ENCODE measurements around the gene BCS1L.

Gene BCS1L

DNA sequence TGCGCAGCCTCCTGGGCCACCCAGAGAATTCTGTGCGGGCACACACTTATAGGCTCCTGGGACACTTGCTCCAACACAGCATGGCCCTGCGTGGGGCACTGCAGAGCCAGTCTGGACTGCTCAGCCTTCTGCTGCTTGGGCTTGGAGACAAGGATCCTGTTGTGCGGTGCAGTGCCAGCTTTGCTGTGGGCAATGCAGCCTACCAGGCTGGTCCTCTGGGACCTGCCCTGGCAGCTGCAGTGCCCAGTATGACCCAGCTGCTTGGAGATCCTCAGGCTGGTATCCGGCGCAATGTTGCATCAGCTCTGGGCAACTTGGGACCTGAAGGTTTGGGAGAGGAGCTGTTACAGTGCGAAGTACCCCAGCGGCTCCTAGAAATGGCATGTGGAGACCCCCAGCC, 39.4 kb downstream of the BCS1L start:
- no peaks in the 10 kb centered on the region for H3K36me3 ChIP-seq (ENCODE audit: control insufficient read depth, insufficient read depth, low read length)
- TF ChIP-seq, protein P1, sequence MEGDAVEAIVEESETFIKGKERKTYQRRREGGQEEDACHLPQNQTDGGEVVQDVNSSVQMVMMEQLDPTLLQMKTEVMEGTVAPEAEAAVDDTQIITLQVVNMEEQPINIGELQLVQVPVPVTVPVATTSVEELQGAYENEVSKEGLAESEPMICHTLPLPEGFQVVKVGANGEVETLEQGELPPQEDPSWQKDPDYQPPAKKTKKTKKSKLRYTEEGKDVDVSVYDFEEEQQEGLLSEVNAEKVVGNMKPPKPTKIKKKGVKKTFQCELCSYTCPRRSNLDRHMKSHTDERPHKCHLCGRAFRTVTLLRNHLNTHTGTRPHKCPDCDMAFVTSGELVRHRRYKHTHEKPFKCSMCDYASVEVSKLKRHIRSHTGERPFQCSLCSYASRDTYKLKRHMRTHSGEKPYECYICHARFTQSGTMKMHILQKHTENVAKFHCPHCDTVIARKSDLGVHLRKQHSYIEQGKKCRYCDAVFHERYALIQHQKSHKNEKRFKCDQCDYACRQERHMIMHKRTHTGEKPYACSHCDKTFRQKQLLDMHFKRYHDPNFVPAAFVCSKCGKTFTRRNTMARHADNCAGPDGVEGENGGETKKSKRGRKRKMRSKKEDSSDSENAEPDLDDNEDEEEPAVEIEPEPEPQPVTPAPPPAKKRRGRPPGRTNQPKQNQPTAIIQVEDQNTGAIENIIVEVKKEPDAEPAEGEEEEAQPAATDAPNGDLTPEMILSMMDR (IDR thresholded peaks at IDR 0.05): no peak

DNA sequence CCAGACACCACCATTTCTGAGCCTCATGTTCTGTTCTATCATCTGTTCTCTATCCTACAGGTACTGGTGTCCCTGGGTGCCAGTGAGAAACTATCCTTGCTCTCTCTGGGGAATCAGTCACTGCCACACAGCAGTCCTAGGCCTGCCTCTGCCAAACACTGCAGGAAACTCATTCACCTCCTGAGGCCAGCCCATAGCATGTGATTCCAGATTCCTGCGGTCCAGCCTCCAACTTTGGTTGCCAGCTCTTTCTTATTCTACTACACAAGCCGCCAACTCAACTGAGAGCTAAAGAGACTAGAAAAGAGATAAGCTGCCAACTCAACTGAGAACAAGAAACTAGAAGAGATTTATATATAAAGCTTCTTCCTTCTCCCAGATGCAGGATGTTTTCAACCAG, 42.3 kb downstream of the BCS1L start:
- no peaks in the 10 kb centered on the region for H3K4me1 ChIP-seq
- H3K27me3 ChIP-seq (ENCODE audit: control insufficient read depth, insufficient read depth, low read length): no peaks in the 10 kb centered on the region
- no peaks in the 10 kb centered on the region for H3K9me3 ChIP-seq (ENCODE audit: control insufficient read depth, low read length)
- no peak overlapping the region for H2AFZ ChIP-seq
- H3K79me2 ChIP-seq: no peaks in the 10 kb centered on the region
- H3K4me3 ChIP-seq (ENCODE audit: low read depth, low read length): no peak overlapping the region
- no peak overlapping the region for H3K27ac ChIP-seq
- no peak overlapping the region for H3K4me2 ChIP-seq (ENCODE audit: low read length)
- H3K9ac ChIP-seq: no peak overlapping the region
- TF ChIP-seq, protein P1 (IDR thresholded peaks at IDR 0.05): no peak
- H3K36me3 ChIP-seq (ENCODE audit: control insufficient read depth, insufficient read depth, low read length): no peaks in the 10 kb centered on the region

More for the DNA sequence above, 39.4 kb downstream of the BCS1L start:
- H3K27ac ChIP-seq: no peak overlapping the region
- no peaks in the 10 kb centered on the region for H3K79me2 ChIP-seq
- H3K9me3 ChIP-seq (ENCODE audit: control insufficient read depth, low read length): no peaks in the 10 kb centered on the region
- no peak overlapping the region for H3K4me2 ChIP-seq (ENCODE audit: low read length)
- no peak overlapping the region for H3K4me3 ChIP-seq (ENCODE audit: low read depth, low read length)
- H3K9ac ChIP-seq: no peak overlapping the region
- no peaks in the 10 kb centered on the region for H3K27me3 ChIP-seq (ENCODE audit: control insufficient read depth, insufficient read depth, low read length)
- H2AFZ ChIP-seq: no peak overlapping the region
- H3K4me1 ChIP-seq: no peaks in the 10 kb centered on the region

DNA sequence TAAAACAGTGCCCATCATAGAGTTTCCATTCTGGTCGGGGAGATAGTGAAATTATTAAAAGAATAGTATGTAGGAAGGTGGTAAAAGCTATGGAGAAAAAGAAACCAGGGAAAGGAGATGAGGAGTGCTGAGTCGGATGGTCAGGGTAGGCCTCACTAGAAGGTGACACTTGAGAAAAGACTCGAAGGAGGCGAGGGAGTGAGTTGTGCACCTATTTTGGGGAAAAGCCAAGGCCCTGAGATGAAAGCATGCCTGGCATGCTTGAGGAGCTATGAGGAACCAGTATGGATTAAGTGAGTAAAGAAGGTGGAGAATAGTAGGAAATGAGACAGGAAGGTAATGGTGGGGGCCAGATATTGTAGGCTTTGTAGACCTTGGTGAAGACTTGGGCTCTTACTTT, 43.9 kb downstream of the BCS1L start:
- no peaks in the 10 kb centered on the region for H3K36me3 ChIP-seq (ENCODE audit: control insufficient read depth, insufficient read depth, low read length)
- H3K4me1 ChIP-seq: no peaks in the 10 kb centered on the region
- no peaks in the 10 kb centered on the region for H3K27me3 ChIP-seq (ENCODE audit: control insufficient read depth, insufficient read depth, low read length)

DNA sequence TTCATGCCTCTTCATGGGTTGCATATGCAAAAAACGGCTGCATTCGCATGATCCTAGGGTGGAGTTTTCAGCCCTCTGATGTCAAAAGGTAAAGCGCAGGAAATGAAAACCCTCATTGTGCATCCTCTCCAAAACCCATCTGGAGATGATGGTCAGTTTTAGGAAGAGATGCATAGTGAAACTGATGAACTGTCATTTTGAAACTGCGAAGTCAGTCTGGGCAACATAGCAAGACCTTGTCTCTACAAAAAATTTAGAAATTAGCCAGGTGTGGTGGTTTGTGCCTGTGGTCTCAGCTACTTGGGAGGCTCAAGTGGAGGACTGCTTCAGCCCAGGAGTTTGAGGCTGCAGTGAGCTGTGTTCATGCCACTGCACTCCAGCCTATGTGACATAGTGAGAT, 48.6 kb downstream of the BCS1L start:
- H2AFZ ChIP-seq: no peak overlapping the region
- no peak overlapping the region for H3K4me2 ChIP-seq (ENCODE audit: low read length)
- H3K9me3 ChIP-seq (ENCODE audit: control insufficient read depth, low read length): no peaks in the 10 kb centered on the region
- H3K4me1 ChIP-seq: no peaks in the 10 kb centered on the region
- TF ChIP-seq, protein P1 (IDR thresholded peaks at IDR 0.05): no peak
- no peaks in the 10 kb centered on the region for H3K36me3 ChIP-seq (ENCODE audit: control insufficient read depth, insufficient read depth, low read length)
- H3K79me2 ChIP-seq: peaks cover 7% of the 10 kb centered on the region
- H3K27me3 ChIP-seq (ENCODE audit: control insufficient read depth, insufficient read depth, low read length): no peaks in the 10 kb centered on the region
- H3K27ac ChIP-seq: no peak overlapping the region
- no peak overlapping the region for H3K9ac ChIP-seq
- H3K4me3 ChIP-seq (ENCODE audit: low read depth, low read length): no peak overlapping the region

More for the DNA sequence above, 43.9 kb downstream of the BCS1L start:
- no peaks in the 10 kb centered on the region for H3K9me3 ChIP-seq (ENCODE audit: control insufficient read depth, low read length)
- H3K79me2 ChIP-seq: no peaks in the 10 kb centered on the region
- H3K27ac ChIP-seq: no peak overlapping the region
- H2AFZ ChIP-seq: no peak overlapping the region
- TF ChIP-seq, protein P1 (IDR thresholded peaks at IDR 0.05): no peak
- no peak overlapping the region for H3K9ac ChIP-seq
- no peak overlapping the region for H3K4me2 ChIP-seq (ENCODE audit: low read length)
- no peak overlapping the region for H3K4me3 ChIP-seq (ENCODE audit: low read depth, low read length)

DNA sequence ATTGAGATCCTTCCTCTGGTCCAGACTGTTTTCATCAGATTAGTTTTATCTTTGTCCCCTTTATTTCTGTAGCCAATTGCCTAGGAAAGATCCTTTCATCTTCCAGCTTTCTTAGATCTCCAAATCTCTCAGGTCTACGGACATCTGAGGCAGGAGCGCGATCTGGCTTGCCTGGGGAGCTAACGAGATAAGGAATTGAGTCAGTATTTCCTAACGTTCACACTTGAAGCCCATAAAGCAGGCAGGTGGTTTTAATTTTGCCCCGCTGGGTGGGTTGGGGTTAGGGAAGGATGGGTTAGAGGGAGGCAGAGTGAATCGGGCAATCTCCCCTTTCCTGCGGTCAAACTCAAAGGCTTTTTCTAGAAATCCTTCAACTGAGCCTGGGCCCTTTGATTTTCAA, 50.4 kb downstream of the BCS1L start:
- peak overlapping the region; percentile 94 for H2AFZ ChIP-seq
- no peaks in the 10 kb centered on the region for H3K4me1 ChIP-seq
- H3K4me3 ChIP-seq (ENCODE audit: low read depth, low read length): no peak overlapping the region
- no peaks in the 10 kb centered on the region for H3K36me3 ChIP-seq (ENCODE audit: control insufficient read depth, insufficient read depth, low read length)
- no peak overlapping the region for H3K9ac ChIP-seq
- peaks cover 10% of the 10 kb centered on the region for H3K79me2 ChIP-seq
- TF ChIP-seq, protein P1 (IDR thresholded peaks at IDR 0.05): no peak
- H3K27me3 ChIP-seq (ENCODE audit: control insufficient read depth, insufficient read depth, low read length): no peaks in the 10 kb centered on the region
- no peak overlapping the region for H3K4me2 ChIP-seq (ENCODE audit: low read length)
- no peak overlapping the region for H3K27ac ChIP-seq
- no peaks in the 10 kb centered on the region for H3K9me3 ChIP-seq (ENCODE audit: control insufficient read depth, low read length)
